AG08395 (cell line): ENCODE results near the gene LRRC74B.
A peak's percentile ranks its signal among the peaks of the same experiment; 100 is the strongest.
"Not testable (repeated sequence)": the region's sequence is repeated elsewhere in the genome, so short reads cannot be mapped to it uniquely, and the experiment has no call there.

Source experiments
- DNase-seq: peaks from one replicate; pipeline ENCODE4 v3.0.0; 2012; ENCODE audit warnings: mixed read lengths, low spot score

LRRC74B gene

DNA sequence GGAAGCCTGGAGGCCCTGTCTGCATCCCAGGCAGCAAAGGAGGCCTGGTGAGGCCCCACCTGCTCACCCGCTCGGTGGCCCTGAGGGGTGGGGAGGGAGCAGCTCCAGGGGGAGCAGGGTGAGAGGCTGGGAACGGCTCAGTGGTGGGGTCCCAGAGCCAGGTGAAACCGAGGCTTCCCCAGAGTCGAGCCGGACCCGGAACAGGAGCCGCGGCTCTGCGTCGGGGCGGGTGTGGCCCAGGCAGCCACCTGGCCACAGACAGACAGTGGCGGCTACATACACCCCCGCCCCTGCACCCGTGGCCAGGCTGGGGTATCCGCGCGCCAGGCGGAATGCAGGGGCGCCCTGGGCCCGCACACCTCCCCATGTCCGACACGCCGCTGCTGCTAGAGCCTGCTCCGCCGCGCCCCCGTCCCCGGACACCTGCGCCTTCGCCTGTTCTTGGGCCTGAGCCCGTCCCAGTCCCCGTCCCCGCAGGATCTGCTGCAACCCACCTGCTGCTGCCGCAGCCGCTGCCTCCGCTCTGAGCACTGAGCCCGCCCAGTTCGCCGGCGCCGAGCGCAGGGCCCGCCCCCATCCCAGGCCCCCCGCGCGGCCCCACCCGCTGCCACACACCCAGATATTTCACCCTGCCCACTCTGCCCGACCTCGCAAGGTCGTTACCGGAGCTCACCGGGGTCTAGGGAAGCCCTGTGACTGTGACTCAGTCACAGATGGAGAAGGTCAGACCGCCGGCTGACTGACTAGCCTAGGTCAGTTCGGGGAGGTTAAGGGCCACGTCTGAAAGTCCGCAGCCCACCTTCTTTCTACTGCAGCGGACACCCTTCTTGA is 13.5 kb upstream of the LRRC74B start, which contains the start of gene SLC7A4:
SLC7A4 (minus strand) TSS at position 525 of the 831 bp plus-strand sequence. CDS start 749 bp downstream, outside the sequence.
- DNase-seq, result no peak

- DNase-seq, result no peak
Measured at GRCh38 chr22:21032868-21033688, 12.7 kb upstream of the LRRC74B start.

- DNase-seq, result no peak
Measured at GRCh38 chr22:21033895-21034294, 11.9 kb upstream of the LRRC74B start.

DNA sequence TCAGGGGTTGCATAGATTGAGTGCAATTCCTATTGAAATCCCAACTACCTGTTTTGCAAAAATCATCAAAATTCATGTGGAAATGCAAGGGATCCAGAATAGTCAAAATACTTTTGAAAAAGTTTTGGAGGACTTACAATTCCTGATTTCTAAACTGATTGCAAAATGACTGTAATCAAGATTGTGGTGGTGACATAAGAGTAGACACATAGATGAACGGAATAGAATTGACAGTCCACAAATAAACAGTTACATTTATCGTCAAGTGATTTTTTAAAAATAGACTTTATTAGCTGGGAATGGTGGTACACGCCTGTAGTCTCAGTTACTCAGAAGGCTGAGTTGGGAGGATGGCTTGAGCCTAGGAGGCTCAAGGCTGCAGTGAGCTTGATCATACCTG is 10.8 kb upstream of the LRRC74B start:
- no peak for DNase-seq

GRCh38 chr22:21038405-21038804 is 7.3 kb upstream of the LRRC74B start:
- DNase-seq, result no peak

- DNase-seq, result not testable (repeated sequence)
Measured at GRCh38 chr22:21039158-21039557, 6.6 kb upstream of the LRRC74B start.

GRCh38 chr22:21041937-21042336 is 3.8 kb upstream of the LRRC74B start:
- no peak for DNase-seq

- DNase-seq, result no peak
Measured at GRCh38 chr22:21042978-21043859, 2.5 kb upstream of the LRRC74B start.

- DNase-seq, result no peak
Measured at GRCh38 chr22:21043860-21044535, 1.7 kb upstream of the LRRC74B start.

- peak; percentile 54 for DNase-seq
Measured at GRCh38 chr22:21044931-21045584, 688 bp upstream of the LRRC74B start.

GRCh38 chr22:21047035-21047661 is 1.4 kb downstream of the LRRC74B start:
- DNase-seq, result no peak

DNA sequence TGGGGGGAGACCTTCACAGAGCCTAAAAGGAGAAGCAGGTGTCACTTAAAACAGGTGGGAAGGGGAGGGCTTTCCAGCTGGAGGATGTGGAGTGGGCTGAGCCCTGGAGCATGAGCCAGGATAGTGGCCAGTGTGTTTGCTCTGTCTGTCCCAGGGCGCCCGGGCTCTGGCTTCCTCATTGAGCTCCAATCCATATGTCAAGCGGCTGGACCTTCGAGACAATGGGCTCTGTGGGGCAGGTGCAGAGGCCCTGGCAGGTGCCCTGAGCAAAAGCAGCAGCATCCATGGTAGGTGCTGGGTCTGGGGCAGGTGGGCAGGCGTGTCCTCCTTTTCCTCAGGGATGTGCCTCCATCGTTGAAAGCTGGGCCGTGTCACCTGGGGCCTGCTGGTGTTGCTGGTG is 2.0 kb downstream of the LRRC74B start:
- DNase-seq, result no peak

GRCh38 chr22:21048448-21048847 is 2.7 kb downstream of the LRRC74B start:
- DNase-seq, result not testable (repeated sequence)

DNA sequence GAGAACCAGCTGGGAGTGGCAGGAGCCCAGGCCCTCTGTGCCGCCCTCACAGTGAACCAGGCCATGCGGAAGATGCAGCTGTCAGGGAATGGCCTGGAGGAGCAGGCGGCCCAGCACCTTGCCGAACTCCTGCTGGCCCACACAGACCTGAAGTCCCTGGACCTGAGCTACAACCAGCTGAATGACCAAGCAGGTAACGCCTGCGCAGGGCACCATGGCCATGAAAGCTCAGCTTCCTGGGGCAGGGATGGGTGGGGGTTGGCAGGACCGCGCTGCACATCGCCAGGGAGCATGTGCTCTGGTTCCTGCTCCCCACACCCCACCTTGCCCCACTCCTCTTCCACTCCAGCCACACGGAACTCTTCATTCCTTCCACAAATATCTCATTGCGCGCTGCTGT is 3.2 kb downstream of the LRRC74B start:
- not testable (repeated sequence) for DNase-seq

GRCh38 chr22:21051145-21051830 is 5.5 kb downstream of the LRRC74B start:
- DNase-seq, result no peak

DNA sequence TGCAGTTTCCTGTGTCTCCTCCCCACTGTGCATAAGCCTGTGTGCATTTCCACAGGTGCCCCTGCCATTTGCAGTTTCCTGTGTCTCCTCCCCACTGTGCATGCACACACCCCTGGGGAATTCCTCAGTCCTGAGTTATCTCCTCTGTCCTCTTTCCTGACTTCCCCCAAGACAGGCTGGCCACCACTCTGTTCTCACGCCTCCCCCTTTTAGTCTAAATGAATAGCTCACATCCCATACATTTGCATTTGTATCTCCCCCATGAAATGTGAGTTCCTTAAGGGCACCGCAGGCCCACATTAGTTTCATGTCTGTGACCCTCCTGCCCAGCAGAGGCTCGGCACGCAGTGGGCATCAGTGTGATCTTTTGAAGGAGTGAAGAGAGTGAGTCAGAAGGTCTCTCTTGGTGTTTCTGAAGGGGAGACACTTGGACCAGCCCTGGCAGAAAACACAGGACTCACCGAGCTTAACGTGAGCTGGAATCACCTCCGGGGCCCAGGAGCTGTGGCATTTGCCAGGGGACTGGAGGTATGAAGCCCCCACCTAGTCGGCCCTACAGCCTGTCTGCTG is 6.2 kb downstream of the LRRC74B start:
- DNase-seq, result no peak

DNA sequence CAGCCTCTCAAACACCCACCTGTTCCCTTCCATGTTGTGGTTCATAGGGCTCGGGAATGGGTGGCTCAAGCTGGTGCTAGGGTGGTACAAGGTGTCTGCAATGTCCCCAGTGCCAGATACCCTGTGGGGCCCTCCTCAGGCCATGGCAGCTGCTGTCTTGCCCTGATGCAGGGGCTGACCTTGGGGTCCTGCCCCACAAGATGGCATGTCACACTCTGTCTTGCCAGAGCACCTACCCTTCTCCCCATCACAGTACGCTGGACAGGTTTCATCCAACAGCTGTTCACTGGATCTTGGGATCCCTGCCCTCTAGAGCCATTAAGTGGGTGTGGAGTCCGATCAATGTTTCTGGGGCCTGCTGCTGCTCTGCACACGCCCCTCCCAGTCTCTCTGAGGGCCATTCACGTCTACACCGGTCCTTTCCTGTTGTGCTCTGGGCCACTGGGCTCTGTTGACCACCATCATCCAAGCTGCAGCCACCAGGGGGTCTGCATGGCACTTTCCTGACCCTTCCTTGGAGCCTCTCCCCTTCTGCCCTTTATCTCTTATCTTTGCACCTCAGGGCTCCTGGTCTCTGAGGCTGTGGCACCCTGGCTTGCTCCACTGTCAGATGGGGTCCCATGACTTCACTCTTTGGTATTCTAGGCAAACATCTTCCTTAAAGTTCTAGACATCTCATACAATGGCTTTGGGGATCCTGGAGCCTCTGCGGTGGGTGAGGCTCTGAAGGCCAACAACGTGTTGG is 7.1 kb downstream of the LRRC74B start:
- no peak for DNase-seq

DNA sequence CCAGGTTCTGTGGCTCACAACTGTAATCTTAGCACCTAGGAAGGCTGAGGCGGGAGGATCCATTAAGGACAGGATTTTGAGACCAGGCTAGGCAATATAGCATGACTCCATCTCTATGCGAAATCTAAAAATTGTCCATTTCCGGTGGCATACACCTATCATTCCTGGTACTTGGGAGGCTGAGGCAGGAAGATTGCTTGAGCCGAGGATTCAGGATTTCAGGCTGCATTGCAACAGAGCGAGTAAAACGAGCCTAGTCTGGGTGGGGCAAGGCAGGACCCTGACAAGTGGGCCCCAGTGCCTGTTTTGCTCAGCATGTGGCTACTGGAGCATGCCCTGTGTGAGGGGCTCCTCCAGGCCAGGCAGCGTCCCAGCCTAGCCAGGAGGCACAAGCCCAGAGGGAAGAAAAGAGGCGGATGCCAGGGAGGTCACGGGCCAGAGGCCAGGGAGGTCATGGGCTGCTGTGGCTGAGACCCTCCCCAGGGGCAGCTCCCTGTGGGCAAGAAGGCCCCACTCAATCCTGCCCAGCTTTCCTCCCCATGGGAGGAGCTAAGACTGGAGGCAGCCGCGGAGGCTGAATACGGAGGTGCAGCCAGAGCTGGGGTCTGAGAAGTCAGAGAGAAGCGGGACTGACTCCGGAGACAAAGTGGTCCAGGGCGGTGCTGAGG is 8.4 kb downstream of the LRRC74B start:
- DNase-seq, result no peak
